Adrenal gland (tissue), 5 donors: ENCODE results near the gene CCDC148.

Experiments
- CTCF ChIP-seq, 6 experiments: fragments of 450-650 bp in 4 of 6; fragments of 200-600 bp in 2 of 6; sonication (generic) in 1 of 6; IDR thresholded peaks; 1 replicate in 5 of 6; 2 replicates in 1 of 6; pipeline versions ENCODE4 v1.5.1 to v1.8.0; 2016 to 2021; ENCODE audit warnings: antibody characterized with exemption in 6 of 6, mild to moderate bottlenecking in 2 of 6, moderate library complexity in 1 of 6
- POLR2A ChIP-seq, 2 donors: fragments of 450-650 bp; IDR thresholded peaks; one replicate each; pipeline ENCODE4 v1.6.1; 2017; ENCODE audit warnings: antibody characterized with exemption in 2 of 2, mild to moderate bottlenecking in 2 of 2, moderate library complexity in 1 of 2
- donor health status: DM: no; HTN: no; CAD: no.

GRCh38 chr2:158242280-158242679 is 214.3 kb downstream of the CCDC148 start:
- TF ChIP-seq CTCF (IDR thresholded peaks at IDR 0.05): no peak
- no peak for TF ChIP-seq POLR2A (IDR thresholded peaks at IDR 0.05)
